Measurements from ENCODE around the gene SLC39A10.
A peak's percentile ranks its signal among the peaks of the same experiment; 100 is the strongest.

Gene SLC39A10

DNA sequence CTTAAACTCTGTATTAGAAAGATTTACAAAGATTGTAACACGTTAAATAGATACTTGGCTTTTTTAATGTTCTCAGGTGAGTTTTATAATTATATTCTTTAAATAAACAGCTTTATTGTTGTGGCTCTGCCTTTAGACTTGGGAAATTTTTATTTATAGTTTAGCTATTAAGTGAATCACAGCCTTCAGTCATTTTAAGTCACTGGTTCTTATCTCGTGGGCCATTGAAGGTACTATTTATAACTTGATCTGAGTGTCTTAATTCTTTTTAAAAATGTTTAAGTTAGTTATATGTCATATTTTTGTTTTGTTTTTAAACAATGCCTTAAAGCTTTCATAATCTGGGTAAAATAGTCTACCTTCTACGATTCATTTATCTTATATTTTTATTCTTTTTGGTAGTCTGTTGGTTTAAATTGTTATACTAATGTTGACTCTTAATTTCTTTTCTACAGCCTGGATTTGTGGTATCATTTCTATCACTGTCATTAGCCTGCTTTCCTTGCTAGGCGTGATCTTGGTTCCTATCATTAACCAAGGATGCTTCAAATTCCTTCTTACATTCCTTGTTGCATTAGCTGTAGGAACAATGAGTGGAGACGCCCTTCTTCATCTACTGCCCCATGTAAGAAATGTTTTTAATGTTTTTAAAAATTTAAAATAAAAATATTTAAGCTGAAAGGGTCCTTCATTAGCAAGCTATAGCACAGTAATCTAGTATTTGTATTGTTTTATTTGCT, 49.3 kb downstream of the SLC39A10 start:
- DNase-seq (ENCODE audit: low read depth, low spot score) = no peak
- H3K27ac ChIP-seq = no peak overlapping the region

DNA sequence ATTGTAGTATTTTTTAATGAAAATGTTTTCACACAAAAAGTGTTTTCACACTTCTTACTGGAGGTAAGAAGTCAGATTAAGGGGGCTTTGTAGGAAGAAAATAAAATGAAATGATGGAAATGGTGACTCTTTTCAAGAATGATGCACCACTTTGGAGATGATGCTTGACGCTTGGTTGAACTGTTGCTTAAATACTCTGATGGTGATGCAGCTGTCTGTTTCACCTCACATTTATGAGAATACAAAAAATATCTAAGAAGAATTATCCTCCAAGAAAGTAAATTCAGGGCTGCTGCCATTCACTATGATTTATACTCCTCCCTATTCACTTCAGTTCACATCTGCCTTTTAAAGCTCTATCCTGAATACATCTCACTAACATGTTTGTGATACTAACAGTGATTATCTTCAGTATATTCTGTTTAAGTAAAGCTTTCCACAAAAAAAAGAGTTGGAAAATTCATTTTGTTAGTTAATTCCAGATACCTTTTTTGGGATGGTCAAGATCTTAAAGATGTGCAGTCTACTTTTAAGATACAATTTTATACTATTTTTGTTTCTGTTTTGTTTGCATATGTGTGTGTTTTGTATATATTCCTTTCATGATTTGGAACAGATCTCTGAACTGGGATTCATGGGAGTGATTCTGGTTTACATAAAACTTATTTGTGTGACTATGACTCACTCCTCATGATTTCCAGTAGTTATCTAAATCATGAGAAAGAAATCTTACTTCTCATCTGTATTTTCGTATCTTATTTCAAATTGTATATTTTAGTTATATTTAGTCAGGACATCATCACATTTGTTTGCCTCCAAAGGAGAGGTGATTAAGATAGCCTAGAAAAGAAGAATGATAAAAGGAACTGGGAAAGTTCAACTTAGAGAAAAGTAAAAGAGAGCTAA, 53.1 kb downstream of the SLC39A10 start:
- H3K27ac ChIP-seq = no peak overlapping the region
- DNase-seq (ENCODE audit: low read depth, low spot score) = no peak

DNA sequence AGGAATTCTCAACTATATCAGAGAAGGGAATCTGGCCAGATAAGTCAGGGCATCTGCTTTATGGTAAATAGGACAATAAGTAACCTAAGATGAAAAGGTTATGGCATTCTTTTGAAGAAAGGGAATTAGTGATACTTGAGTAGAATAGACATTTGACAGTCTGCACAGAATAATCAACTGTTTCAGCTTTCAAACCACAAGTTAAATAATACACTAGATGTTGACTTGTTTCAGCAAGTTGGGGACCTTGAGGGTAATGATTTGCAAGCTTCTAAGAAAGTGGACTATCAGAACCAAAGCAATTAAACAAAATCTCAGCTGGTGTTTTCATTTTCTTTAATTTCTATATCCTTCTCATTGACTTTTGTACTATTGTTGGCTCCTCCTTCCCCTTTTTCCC, 54.5 kb downstream of the SLC39A10 start:
- DNase-seq (ENCODE audit: low read depth, low spot score) = no peak
- no peak overlapping the region for H3K27ac ChIP-seq

DNA sequence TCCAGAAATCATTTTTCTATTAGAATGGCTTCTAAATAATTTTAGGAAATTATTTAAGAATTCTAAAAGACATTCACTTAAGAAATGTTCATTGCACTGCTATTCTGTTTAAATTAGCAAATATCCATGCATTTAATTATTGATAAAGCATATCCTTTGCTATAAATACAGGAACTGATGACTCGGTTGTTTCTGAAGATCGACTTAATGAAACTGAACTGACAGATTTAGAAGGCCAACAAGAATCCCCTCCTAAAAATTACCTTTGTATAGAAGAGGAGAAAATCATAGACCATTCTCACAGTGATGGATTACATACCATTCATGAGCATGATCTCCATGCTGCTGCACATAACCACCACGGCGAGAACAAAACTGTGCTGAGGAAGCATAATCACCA, 59.4 kb downstream of the SLC39A10 start:
- no peak for DNase-seq (ENCODE audit: low read depth, low spot score)
- no peak overlapping the region for H3K27ac ChIP-seq

DNA sequence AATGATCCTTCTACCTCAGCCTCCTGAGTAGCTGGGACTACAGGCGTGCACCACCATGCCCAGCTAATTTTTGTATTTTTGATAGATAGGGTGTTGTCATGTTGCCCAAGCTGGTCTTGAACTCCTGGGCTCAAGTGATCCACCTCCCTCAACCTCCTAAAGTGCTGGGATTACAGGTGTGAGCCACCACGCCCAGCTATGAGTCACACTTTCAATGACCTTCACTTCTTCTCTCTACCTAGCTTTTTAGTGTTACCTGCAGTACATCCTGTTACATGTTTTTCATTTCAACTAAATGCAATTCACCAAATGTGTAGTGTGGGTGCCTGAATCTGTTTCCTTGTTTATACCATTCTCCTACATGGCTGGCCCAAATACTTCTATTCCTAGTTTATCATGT, 64.0 kb downstream of the SLC39A10 start:
- H3K27ac ChIP-seq = no peak overlapping the region
- no peak for DNase-seq (ENCODE audit: low read depth, low spot score)

DNA sequence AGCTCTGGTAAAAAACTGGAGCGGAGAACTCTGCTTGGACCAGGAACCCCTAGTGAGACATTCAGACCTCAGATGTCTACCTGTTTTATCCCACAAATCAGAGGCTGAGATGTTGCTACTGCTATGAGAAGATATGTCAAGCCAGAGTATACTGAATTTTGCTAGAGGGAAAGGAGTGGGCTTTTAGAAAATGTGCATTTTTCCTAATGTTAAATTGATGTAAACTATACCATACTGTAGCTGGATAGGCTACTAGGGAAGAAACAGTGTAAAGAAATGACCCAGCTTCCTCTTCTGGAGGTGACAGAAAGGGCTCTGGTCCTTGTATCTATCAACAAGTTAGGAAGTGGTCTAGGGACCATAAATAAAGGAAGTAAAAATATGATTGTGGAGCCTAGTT, 65.0 kb downstream of the SLC39A10 start:
- no peak overlapping the region for H3K27ac ChIP-seq
- no peak for DNase-seq (ENCODE audit: low read depth, low spot score)

DNA sequence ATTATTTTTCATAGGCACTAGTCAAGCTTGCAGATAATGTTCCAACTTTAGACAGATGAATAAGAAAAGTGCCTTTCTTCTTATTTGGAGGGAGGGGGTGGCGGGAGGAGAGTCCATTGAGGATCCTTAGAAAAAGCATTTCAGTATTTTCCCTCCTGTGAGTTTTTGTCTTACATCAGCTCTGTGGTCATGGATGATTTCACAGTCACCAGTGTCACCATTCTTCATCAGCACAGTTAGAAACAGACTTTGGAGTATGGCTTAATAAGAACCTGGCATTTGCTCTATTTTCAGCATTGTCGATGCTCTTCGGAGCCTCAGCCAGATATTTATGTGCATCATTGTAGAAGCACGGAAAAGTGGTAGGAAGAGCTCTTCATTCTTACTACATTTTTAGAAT, 70.1 kb downstream of the SLC39A10 start:
- DNase-seq (ENCODE audit: low read depth, low spot score) = no peak
- H3K27ac ChIP-seq = no peak overlapping the region

DNA sequence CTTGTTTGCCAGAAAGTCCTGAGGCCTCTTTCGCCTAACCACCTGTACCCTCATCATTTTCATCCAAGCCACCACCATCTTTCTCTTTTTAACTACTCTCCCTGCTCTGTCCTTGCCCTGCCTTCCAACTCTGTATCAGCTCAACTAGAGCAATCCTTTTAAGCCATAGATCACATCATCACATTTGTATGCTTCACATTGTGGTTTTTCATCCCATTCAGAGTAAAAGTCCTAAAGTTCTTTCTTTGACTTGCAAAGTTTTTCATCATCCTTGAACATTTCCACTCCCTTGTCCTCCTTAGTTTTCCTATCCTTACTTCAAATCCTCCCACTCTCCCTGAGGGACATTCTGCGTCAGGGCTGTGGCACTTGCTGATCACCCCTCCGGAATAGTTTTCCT, 73.9 kb downstream of the SLC39A10 start:
- H3K27ac ChIP-seq = no peak overlapping the region
- DNase-seq (ENCODE audit: low read depth, low spot score) = no peak

DNA sequence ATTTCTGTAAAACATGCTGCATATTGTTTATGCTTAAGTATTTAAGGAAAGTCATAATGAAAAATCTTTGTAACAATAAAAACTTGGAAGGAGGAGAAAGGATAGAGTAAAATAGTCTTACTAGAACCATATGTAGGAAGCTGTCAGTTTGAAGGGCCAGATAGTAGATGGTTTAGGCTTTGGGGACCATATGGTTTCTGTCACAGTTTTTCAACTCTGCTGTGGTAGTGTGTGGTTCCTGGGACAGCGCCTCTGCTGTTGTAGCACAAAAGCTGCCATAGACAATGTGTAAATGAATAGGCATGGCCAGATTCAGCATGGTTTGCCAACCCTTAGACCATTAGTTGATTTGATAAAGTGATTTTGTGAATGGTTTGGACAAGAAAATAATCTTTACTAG, 75.5 kb downstream of the SLC39A10 start:
- no peak for DNase-seq (ENCODE audit: low read depth, low spot score)
- H3K27ac ChIP-seq = no peak overlapping the region

DNA sequence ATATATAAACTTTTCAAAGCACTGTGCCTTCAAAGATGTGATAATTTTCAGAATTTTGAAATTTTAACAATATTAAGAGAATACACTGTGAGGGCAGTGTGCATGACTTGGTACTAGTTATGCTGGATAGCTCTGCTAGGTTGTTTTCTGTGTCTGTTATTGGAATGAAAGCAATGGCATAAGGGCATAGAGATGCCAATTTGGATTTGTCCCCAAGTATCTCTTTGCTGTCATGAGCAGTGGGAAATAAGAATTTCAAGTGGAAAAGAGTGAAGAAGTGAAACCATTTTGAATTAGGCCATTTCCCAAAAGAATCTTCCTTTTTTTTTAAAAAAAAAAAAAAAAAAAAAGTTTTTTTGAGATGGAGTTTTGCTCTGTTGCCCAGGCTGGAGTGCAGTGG, 76.8 kb downstream of the SLC39A10 start:
- H3K27ac ChIP-seq = no peak overlapping the region
- DNase-seq (ENCODE audit: low read depth, low spot score) = no peak

DNA sequence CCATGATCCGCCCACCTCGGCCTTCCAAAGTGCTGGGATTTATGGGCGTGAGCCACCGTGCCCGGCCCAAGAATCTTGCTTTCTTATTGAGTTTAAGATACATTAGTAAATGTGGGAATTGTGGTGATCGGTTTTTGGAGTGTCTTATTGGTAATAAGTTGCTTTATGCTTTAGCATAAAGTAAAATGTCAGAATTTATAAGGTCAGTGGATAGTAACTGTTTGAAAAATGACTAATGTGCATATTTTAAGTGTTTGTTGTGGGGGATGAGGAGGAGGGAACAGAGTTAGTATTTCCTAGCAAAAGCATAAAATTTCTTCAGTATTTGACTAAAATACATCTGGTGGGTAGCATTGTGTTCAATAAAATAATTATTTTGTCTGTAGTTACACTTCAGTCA, 77.4 kb downstream of the SLC39A10 start:
- H3K27ac ChIP-seq = no peak overlapping the region
- DNase-seq (ENCODE audit: low read depth, low spot score) = no peak

DNA sequence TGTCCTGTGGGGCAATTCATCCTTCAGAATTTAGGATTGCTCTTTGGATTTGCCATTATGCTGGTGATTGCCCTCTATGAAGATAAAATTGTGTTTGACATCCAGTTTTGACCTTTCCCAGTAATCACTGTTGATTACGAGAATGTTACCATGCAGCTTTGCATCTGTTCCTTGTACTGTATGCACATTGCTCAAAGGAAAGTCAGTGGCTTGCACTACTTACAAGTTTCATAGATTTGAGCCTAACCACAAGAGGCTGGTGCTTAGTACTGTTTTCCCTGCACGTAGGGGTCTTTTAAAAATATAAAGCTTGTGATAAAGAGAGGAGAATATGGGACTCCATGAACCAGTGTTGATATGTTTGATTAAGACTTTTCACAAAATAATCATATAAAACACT, 77.9 kb downstream of the SLC39A10 start:
- no peak overlapping the region for H3K27ac ChIP-seq
- DNase-seq (ENCODE audit: low read depth, low spot score) = no peak

DNA sequence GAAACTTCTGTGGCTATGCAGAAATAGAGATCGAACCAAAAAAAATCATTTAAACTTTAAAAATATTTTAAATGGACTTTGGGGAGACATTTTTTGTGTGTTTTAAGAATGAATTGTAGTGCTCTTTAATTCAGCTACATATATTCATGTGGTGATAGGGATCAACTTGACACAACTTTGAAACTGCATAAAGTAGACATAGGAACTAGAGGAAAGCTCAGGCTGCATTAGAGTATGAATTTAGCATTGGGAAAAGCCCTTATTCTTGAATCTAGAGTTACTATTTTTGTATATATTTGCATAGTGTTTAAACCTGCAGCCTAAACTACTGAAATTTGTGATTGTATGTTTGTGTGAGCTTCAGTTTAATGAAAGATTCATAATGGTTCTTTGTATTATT, 78.3 kb downstream of the SLC39A10 start:
- no peak for DNase-seq (ENCODE audit: low read depth, low spot score)
- no peak overlapping the region for H3K27ac ChIP-seq

DNA sequence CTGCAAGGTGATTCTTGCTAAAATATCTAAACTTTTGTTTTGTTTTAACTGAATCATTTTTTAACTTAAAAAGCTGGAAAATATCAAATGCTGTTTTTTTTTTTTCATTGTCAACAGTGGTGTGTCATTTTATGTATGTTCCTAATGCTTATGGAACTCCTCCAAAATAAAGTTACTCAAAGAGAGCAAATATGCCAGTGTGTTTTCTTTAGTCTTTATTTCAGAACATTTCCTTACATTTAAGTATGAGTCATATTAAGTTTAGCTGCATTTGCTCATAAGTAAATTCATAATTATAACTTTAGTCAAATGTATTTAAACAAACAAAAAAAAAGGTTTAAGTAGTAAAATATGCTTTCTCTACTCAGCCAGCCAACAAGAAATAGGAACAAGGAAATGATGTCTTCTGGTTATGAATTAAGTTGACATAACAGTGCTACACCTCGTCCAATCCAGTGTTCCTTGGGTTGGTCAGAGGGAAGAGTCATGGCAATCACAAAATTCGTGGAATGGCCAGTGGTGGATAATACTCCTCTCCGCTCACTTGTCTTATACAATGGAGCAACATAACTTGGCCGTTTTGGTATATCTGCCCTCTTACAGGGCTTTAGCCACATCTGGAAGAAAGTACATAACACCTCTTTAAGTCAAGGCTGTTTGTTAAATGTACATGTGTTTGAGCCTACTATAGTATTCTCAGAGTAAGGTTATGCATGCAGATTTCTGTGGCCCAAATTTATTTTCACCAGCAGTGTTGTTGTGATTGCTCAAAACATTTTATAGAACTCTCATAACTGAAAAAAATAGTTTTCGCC, 80.7 kb downstream of the SLC39A10 start:
- no peak for DNase-seq (ENCODE audit: low read depth, low spot score)

DNA sequence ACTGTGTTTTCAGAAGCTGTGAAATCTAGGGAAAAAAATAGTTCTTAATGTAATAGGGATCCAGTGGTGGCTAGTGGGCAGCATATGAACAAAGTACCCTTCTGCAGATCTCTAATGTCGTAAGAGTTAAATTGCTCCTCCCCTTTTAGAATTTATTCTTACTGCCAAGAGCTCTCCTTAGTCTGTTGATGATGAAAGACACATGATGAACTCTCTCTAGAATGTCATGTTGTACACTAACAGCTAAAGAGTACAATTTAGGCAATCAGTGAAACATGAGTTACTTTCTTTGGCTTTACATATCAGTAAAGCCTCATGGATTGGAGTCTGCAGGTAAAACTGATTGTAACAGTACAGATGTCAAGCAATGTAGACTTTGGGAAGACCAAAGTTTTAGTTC, 84.2 kb downstream of the SLC39A10 start:
- no peak overlapping the region for H3K27ac ChIP-seq
- DNase-seq (ENCODE audit: low read depth, low spot score) = no peak

More for the DNA sequence above, 80.7 kb downstream of the SLC39A10 start:
- H3K27ac ChIP-seq = no peak overlapping the region

DNA sequence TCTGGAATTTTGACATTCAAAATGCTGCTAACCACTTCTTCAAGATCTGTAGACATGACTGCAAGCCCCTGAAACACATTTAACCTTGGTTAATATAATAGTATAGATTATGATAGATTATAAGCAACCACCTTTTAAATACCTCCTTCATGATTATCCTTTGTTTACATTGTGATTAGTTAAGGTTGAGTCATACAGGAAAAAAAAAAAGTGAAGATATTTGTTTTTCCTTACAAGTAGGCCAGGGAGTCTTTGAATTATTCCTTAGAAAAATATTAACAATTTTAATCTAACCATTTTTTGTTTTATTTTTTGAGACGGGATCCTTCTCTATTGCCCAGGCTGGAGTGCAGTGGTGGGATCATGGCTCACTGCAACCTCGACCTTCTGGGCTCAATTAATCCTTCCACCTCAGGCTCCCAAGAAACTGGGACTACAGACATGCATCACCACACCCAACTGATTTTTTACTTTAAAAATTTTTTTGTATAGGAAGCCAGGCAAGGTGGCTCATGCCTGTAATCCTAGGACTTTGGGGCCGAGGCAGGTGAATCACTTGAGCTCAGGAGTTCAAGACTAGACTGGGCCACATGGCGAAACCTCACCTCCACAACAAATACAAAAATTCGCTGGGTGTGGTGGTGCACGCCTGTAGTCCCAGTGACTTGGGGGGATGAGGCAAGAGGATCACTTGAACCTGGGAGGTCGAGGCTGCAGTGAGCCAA, 99.4 kb downstream of the SLC39A10 start:
- peak overlapping the region; percentile 72 for H3K27ac ChIP-seq
- DNase-seq (ENCODE audit: low read depth, low spot score) = peak; percentile 22

DNA sequence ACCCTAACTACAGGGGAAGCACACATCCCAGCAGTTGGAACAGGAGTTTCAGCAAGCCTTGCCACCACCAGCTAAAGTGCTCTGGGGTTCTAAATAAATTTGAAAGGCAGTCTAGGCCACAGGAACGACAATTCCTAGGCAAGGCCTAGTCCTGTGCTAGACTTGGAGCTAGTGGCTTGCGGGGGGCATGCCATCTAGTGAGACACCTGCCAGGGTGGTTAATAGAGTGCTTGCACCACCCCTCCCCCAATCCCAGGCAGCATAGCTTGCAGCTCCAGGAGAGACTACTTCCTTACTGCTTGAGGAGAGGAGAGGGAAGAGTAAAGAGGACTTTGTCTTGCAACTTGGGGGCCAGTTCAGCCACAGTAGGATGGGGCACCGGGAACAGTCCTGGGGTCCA, 101.8 kb downstream of the SLC39A10 start:
- no peak for DNase-seq (ENCODE audit: low read depth, low spot score)
- H3K27ac ChIP-seq = no peak overlapping the region

DNA sequence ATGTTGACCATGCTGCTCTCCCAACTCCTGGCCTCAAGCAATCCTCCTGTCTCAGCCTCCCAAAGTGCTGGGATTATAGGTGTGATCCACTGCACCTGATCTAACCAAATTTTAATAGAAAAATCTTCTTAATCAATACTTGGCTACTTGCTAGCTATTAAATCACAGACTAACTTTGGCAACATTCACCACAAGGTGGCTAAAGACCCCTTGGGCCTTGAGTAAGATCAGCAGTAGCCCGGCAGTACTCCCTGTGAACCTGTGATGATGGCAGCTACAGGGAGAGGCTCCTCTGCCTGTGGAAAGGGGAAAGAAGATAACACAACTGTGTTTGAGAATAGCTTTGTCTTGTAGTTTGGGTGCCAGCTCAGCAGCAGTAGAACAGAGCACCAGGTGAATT, 102.9 kb downstream of the SLC39A10 start:
- H3K27ac ChIP-seq = no peak overlapping the region
- DNase-seq (ENCODE audit: low read depth, low spot score) = no peak

DNA sequence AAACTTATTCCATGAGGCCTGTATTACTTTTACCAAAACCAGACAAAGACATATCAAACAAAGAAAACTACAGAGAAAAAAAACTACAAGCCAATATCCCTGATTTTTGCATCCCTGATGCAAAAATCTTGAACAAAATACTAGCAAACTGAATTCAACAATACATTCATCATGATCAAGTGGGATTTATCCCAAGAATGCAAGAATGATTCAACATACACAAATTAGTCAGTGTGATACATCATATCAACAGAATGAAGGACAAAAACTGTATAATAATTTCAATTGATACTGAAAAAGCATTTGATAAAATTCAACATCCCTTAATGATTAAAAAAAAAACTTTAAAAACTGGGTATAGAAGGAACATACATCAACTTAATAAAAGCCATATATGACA, 106.8 kb downstream of the SLC39A10 start:
- no peak for DNase-seq (ENCODE audit: low read depth, low spot score)
- H3K27ac ChIP-seq = no peak overlapping the region

DNA sequence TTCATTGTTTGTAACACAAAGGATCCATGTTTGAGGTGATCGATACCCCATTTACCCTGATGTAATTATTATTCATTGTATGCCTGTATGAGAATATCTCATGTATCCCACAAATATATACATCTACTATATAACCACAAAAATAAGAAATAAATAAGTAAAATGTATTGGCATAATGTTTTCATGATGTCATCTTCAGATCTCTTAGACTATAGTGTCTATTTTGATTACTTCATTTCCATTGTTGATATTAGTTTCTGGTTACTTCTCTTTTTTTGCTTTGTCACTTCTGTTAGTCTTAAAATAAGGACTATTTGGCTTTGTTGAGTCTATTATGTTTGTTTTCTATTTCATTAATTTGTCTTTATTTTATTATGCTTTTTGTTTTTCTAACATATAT, 109.7 kb downstream of the SLC39A10 start:
- H3K27ac ChIP-seq = no peak overlapping the region
- no peak for DNase-seq (ENCODE audit: low read depth, low spot score)

Measured in epithelial cell of prostate (primary cell).